HG02885 (cell line): ENCODE measurements around the gene FAM184A.
"Not testable (repeated sequence)": the region's sequence is repeated elsewhere in the genome, so short reads cannot be mapped to it uniquely, and the experiment has no call there.

Experiments used
- ATAC-seq: cut with Tn5 transposase; IDR thresholded peaks from one replicate; pipeline ENCODE4 v1.9.1; 2021; ENCODE audit warnings: mild to moderate bottlenecking; ENCODE audit not compliant: unreplicated experiment, poor library complexity

FAM184A gene

GRCh38 chr6:119102901-119103300, 24.4 kb upstream of the FAM184A start:
- ATAC-seq: no peak

GRCh38 chr6:119100115-119100514, 21.7 kb upstream of the FAM184A start:
- no peak for ATAC-seq

- ATAC-seq: not testable (repeated sequence)
Measured at GRCh38 chr6:119097815-119098361, 19.4 kb upstream of the FAM184A start.

DNA sequence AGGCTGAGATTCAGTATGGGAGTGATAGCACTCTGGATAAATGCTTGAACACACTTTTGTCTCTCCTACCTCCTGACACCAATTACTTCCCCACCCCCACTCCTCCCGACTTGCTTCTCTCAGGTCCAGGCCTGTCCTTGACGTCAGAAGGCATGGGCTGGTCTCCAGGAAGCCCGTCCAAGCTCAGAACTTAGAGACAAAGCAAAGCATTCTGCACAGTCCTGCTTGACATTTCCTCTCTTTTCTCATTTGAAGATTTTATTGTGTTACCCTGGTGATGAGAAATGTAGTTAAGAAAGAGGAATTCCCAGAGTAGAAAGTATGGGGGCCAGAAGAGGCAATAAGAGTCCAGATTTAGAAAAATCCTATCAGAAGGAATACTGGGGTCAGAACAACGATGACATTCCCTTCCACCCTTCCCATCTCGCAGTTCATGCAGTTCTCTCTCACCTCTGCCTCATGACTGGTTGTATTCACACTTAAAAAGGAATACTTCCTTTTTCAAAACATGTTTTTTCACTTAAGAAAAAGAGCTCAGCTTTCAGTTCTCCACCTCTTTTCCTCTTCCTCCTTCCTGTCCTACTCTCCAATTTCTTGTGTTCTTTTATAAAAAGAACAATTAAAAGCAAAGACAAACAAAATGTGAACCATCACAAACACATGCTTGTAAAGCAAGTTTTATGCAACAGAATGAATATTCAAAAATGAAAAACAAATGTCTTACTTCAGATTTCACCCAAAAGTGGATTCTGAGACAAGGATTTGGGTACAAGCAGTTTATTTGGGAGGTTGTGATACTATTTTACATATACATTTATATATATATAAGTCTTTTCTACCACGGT, 18.5 kb upstream of the FAM184A start:
- ATAC-seq: no peak

- no peak for ATAC-seq
Measured at GRCh38 chr6:119090256-119090655, 11.8 kb upstream of the FAM184A start.

DNA sequence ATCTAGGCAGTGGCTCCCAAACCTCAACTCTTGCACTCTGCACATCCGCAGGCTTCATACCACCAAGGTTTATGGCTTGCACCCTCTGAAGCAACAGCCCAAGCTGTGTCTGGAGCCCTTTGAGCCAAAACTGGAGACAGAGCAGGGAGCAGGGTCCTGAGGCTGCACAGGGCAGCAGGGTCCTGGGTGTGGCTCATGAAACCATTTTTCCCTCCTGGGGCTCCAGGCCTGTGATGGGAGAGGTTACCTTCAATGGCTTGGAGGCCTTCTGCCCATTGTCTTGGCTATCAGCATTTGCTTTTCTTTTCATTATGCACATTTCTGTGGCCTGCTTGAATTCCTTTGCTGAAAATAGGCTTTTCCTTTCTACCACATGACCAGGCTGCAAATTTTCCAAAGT, 6.3 kb upstream of the FAM184A start:
- ATAC-seq: no peak

GRCh38 chr6:119083007-119083406, 4.5 kb upstream of the FAM184A start:
- no peak for ATAC-seq

- no peak for ATAC-seq
Measured at GRCh38 chr6:119079283-119079809, 882 bp upstream of the FAM184A start.

DNA sequence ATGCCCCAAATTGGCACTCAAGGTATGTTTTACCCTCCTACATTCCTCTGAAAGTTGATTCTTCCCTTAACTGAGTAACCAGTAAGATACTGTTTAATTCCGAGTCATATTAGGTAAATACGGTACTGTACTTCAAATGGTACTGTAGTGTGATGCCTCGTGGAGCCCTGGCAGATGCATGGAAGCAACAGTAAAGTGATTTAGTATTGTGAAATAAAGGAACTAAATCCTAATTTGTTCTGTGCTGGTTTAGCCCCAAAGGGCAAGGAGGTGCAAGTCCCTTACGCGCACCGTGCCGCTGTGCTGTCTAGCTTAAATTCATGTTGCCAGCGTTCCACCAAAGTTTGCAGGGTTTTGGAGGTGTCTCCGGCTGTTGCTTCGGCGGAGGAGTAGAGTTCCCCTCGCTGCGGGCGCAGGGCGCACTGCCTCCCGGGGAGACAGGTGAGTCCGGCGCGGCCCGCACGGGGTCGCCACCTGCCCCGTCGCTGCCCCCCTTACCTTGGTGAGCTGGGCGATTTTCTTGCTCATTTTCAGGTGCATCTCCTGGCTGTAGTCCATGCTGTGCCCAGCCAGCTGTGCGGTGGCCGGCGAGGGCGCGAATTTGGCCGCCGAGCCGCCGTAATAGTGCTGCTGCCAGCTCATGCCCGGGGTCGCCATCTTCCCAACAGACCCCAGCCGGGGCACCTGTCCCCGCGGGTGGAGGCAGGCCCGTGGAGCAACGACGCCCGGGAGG, 655 bp downstream of the FAM184A start:
- ATAC-seq: peak; percentile 46

DNA sequence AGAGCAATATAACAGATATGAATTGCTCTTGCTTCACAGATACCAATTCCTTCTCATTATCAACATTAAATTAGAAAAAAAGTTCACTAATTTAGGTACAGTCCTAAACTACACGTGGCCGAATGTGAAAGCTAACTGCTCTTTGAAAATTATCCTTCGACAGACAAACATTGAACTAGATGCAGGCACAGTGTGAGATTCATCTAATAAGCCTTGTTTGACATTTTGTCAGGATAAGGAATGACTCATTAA, 1.1 kb downstream of the FAM184A start:
- ATAC-seq: no peak

- no peak for ATAC-seq
Measured at GRCh38 chr6:119076576-119077390, 1.7 kb downstream of the FAM184A start.

GRCh38 chr6:119076173-119076572, 2.3 kb downstream of the FAM184A start:
- ATAC-seq: no peak

- no peak for ATAC-seq
Measured at GRCh38 chr6:119075200-119075981, 3.1 kb downstream of the FAM184A start.

GRCh38 chr6:119073307-119074051, 5.0 kb downstream of the FAM184A start:
- ATAC-seq: peak; percentile 32

- ATAC-seq: no peak
Measured at GRCh38 chr6:119071576-119071975, 6.9 kb downstream of the FAM184A start.

DNA sequence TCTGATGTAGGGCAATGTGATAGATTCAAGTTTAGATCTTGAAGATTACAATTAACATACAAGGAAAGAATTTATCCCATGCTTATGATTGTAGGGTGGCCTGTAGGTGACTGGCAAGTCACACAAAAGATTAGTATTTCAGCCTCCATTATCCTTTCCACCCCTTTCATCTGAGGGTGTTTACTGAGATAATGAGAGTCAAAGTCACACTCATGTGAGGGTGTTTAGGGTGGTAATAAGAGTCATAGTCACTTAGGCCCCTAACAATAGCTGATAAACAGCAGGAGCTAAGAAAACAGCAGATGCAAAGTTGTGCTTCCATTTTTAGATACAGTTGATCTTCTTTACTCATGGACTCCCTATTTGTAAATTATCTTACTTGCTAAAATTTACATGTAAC, 11.4 kb downstream of the FAM184A start:
- ATAC-seq: no peak

DNA sequence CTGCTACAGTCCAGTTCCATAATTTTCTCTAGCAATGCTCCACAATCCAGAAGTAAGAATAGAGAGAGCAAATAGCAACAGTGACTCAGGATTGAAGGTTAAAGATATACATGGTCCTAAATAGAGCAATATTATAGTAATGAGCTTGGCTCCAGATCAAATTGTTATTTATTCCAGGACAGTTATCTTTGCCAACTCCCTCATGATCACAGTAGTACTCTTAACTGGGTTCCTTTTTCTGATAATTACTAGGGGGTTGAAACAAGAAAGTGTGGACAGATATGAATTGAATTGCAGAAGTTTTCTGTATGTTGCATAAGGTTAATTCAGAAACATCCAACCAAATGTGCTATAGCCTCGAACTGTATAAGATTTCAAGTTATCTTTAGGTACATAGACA, 11.9 kb downstream of the FAM184A start:
- ATAC-seq: no peak

- no peak for ATAC-seq
Measured at GRCh38 chr6:119065955-119066354, 12.5 kb downstream of the FAM184A start.

DNA sequence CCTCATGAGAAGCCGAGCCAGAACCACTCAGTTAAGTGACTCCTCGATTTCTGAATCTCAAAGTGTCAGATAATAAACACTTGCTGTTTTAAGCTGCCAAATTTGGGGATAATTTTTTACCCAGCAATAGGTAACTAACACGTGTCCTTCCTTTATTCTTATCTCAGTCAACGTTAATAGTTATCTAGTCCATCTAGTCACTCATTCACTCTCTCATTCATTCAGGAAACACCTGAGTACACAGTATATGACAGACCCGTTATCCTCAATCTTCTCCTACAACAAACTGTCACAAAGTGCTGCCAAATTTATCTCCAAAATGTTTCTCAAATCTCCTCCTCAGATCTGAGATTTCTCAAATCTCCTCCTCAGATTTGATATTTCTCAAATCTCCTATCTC, 13.1 kb downstream of the FAM184A start:
- ATAC-seq: no peak
